NCI-H82 (cell line): ENCODE data around the gene GRIN2A.
A peak's percentile ranks its signal among the peaks of the same experiment; 100 is the strongest.

Source experiments
- DNase-seq: peaks from one replicate; lab custom pipeline; 2025; lab: John Stamatoyannopoulos, UW

GRIN2A gene

DNA sequence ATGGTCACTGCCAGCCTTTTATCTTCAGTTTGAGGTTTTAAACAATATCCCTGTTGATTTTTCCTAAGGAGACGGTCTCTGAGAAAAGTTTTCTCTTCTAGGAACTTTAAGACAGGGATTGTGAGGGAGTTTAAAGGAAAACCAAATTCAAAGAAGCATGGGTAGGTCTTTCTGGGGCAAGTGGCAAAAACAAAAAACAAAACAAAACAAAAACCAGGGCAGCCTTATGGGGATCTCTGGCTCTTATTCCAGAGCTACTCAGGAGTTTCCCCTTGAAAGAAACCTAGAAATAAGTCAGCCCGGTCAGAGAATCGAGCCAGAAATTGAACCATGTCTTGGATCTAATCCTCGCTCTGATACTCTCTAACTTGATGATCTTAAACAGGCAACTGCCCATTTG lies 424.5 kb downstream of the GRIN2A start:
- no peak for DNase-seq

- no peak for DNase-seq
Observed at GRCh38 chr16:9756434-9756833, 425.8 kb downstream of the GRIN2A start.

- no peak for DNase-seq
Observed at GRCh38 chr16:9755081-9755480, 427.1 kb downstream of the GRIN2A start.

- DNase-seq, result peak; percentile 82
Observed at GRCh38 chr16:9741776-9742175, 440.5 kb downstream of the GRIN2A start.

- no peak for DNase-seq
Observed at GRCh38 chr16:9739301-9739700, 442.9 kb downstream of the GRIN2A start.

- no peak for DNase-seq
Observed at GRCh38 chr16:9738690-9739089, 443.5 kb downstream of the GRIN2A start.

DNA sequence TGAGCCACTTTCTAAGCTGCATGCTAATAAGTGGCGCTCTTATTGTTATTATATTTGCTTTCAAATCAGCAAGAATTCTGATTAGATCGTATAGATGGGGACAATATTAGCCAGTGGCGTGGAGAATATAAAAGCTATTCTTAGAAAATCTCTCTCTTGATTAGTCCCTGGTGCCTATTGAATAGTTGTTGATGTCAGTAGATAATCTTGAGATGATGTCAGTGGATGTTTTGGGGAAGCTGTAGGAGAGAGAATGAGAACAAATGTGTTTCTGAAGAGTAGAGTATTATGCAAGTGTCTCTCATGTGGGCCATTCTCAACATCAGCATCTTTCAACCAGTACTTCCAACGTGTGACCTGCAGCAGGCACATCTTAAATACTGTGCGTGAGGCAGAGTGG lies 445.7 kb downstream of the GRIN2A start:
- DNase-seq, result no peak

DNA sequence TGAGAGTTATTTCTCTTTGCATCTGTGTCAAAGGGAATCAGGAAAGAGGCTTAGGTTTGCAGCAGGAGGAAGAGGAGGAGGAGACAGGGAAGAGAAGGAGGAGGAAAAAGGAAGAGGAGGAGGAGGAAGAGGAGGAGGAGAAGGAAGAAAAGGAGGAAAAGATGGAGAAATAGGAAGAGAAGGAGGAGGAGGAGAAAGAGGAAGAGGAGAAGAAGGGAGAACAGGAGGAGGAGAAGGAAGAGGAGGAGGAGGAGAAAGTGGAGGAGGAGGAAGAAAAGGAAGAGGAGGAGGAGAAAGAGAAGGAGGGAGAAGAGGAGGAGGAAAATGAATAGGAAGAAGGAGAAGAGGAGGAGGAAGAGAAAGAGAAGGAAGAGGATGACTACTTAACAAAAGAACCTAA lies 459.1 kb downstream of the GRIN2A start:
- no peak for DNase-seq

DNA sequence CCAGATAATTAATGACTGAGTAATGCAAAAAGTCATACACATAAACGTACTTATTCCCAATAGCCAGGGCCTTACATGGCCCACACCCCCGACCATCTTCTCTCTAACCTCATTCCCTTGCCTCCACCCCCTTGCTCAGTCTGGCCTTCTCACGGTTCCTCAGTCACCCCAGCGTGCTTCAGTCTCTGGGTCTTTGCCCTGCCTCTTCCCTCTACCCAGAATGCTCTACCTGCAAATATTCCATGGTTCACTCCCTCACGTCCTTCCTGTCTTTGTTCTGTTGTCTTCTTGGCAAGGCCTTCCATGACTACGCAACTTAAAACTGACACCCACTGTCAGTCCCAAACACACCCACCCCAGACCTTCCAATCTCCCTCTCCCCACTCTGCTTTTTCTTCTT lies 468.3 kb downstream of the GRIN2A start:
- DNase-seq, result no peak

DNA sequence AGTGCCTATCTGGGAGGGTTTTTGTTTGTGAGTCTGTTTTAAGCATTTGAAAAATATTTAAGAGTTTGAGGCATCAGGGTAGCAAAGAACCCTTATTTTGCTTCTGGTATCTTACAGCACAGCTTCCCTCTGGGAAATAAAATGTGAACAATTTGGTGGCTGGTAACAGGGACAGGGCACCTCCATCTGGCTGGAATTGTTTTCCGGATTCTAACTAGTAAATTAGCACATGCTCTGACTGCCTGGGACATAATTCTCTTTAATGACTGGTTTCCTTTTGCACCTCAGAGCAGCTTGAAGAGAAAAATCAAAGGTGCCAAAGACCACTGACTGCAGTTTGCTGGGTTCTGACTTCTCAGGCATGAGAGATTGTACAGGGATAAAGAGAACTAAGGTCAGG lies 469.1 kb downstream of the GRIN2A start:
- no peak for DNase-seq

DNA sequence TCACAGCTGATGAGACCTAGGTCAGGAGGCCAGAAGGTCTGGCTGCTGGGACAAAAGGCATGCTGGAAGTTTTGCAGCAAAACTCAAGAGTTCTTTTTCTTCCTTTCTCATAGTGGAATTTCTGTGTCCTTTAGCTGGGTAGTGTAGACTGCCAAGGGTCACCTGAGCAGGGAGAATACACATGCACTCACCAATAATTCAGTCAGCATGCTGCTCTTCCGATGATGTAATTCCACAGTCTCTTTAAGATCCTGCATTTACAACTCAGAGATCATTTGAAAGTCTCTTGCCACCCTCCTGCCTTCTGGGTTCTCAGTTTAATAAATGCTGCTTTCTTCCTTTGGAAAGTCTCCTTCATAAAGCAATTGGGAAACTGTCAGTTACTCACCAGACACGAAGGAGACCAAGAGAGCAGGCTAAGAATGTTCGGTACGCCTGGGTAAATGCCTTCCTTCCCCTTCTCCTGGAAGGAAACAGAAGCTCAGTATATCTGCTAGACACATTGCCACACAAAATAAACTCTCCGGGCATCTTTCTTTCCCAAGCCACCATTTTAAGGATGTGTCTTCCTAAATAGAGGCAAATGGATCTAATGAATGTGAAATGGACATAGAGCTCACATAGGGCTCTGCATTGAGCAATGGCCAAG lies 473.1 kb downstream of the GRIN2A start:
- no peak for DNase-seq

DNA sequence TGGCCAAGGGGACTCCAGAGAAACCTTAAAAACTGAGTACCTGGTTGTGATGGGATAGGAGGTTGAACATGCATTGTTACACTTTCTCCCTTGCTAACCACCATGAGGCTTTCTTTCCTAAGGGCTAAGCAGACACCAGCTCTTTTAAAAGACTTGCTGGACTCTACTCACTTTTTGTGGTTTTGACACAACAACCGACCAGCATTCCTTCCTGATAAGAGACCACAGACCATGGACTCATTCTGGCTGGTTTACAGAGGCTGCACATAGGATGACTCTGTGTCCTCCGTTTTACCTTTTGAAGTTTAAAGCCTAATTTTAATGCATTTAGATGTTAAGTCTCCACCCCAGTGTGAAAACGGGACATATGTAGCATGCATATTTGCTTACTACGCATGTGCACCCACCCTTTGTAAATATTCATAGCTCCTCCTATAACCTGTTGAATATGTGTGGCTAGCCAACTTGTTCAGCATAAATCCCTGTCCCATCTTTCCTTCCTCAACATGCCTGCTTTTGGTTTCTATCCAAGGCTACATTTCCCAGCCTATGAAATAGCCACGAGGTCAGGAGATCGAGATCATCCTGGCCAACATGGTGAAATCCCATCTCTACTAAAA lies 475.9 kb downstream of the GRIN2A start:
- DNase-seq, result no peak

GRCh38 chr16:9703731-9704130 lies 478.5 kb downstream of the GRIN2A start:
- DNase-seq, result no peak
